Fibroblast of mammary gland (primary cell): ENCODE results near the gene TRAK2.

ENCODE experiments used
- DNase-seq: peaks from one replicate; pipeline ENCODE4 v3.0.0-alpha.2; 2010; ENCODE audit warnings: low read depth
- H3K4me3 ChIP-seq: 2 replicates; pipeline ENCODE4 v1.5.1; 2011; ENCODE audit warnings: low read depth, mild to moderate bottlenecking, low read length, moderate library complexity; ENCODE audit not compliant: control insufficient read depth
- TF ChIP-seq, protein P1 (sequence below): conservative IDR thresholded peaks from 2 replicates; pipeline ENCODE4 v1.5.1; 2011; ENCODE audit warnings: low read depth, low read length, inconsistent platforms; ENCODE audit not compliant: control insufficient read depth, insufficient read depth

The TRAK2 gene

DNA sequence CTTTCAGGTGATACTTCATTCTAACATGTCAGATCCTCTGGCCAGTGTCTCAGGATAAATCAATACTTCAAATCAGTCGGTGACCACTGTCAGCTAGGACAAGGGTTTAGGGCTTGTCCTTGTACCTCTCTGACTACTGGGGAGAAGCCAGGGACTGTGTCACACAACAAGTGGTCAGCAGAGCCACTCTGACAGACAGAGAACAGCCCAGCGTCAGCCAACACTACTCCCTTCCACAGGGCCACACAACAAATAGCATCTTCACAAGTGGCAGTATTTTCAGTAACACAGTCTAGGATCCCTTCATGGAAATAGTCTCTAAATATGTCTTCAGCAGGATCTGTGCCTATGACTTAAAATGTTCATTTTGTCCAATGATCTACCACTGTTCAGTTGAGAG is 108.3 kb downstream of the TRAK2 start:
- TF ChIP-seq, protein P1, sequence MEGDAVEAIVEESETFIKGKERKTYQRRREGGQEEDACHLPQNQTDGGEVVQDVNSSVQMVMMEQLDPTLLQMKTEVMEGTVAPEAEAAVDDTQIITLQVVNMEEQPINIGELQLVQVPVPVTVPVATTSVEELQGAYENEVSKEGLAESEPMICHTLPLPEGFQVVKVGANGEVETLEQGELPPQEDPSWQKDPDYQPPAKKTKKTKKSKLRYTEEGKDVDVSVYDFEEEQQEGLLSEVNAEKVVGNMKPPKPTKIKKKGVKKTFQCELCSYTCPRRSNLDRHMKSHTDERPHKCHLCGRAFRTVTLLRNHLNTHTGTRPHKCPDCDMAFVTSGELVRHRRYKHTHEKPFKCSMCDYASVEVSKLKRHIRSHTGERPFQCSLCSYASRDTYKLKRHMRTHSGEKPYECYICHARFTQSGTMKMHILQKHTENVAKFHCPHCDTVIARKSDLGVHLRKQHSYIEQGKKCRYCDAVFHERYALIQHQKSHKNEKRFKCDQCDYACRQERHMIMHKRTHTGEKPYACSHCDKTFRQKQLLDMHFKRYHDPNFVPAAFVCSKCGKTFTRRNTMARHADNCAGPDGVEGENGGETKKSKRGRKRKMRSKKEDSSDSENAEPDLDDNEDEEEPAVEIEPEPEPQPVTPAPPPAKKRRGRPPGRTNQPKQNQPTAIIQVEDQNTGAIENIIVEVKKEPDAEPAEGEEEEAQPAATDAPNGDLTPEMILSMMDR: no peak
- DNase-seq: no peak

DNA sequence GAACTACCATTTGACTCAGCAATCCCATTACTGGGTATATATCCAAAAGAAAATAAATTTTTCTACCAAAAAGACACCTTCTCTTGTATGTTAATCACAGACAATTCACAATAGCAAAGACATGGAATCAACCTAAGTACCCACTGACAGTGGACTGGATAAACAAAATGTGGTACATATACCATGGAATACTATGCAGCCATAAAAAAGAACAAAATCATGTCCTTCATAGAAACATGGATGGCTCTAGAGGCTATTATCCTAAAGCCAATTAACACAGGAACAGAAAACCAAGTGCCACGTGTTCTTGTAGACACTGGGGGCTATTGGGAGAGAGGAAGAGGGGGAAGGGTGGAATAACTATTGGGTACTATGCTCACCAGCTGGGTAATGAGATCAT is 121.8 kb downstream of the TRAK2 start:
- DNase-seq: no peak
- H3K4me3 ChIP-seq: no peak overlapping the region
- TF ChIP-seq, protein P1: no peak

More for the DNA sequence above, 108.3 kb downstream of the TRAK2 start:
- H3K4me3 ChIP-seq: no peak overlapping the region

DNA sequence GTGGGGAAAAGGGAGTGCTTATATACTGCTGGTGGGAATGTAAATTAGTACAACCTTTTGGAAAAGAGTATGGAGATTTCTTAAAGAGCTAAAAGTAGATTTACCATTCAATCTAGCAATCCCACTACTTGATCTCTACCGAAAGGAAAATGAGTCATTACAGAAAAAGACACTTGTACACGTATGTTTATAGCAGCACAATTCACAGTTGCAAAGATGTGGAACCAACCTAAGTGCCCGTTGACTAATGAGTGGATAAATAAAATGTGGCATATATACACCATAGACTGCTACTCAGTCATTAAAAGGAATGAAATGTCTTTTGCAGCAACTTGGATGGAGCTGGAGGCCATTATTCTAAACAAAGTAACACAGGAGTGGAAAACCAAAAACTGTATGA is 123.6 kb downstream of the TRAK2 start:
- DNase-seq: no peak
- no peak overlapping the region for H3K4me3 ChIP-seq
- TF ChIP-seq, protein P1: no peak
